Loucy (cell line): ENCODE data around the gene FNDC7.
"Not testable (repeated sequence)": the region's sequence is repeated elsewhere in the genome, so short reads cannot be mapped to it uniquely, and the experiment has no call there.

ENCODE experiments used
- H2AFZ ChIP-seq: fragments of 200-600 bp; sonication (generic); 2 replicates; pipeline ENCODE4 v1.6.0; 2016; ENCODE audit warnings: antibody characterized with exemption, mild to moderate bottlenecking, low read length, moderate library complexity
- H3F3A ChIP-seq: fragments of 200-600 bp; 2 replicates; pipeline ENCODE4 v1.6.0; 2016; ENCODE audit warnings: antibody characterized with exemption, low read depth, mild to moderate bottlenecking
- H3K27me3 ChIP-seq: fragments of 200-600 bp; sonication (generic); 2 replicates; pipeline ENCODE4 v1.6.1; 2014; ENCODE audit warnings: low read length, mild to moderate bottlenecking; ENCODE audit not compliant: insufficient read depth, poor library complexity, severe bottlenecking
- H3K36me3 ChIP-seq: fragments of 200-600 bp; sonication (generic); 2 replicates; pipeline ENCODE4 v1.6.1; 2016; ENCODE audit warnings: low read length; ENCODE audit not compliant: insufficient read depth
- H3K4me1 ChIP-seq: fragments of 200-600 bp; sonication (generic); 2 replicates; pipeline ENCODE4 v1.5.1; 2014; ENCODE audit warnings: low read length, mild to moderate bottlenecking; ENCODE audit not compliant: insufficient read depth, poor library complexity, severe bottlenecking
- H3K4me2 ChIP-seq: fragments of 200-600 bp; sonication (generic); 2 replicates; pipeline ENCODE4 v1.6.0; 2014; ENCODE audit warnings: antibody characterized with exemption, low read length, low read depth, mild to moderate bottlenecking; ENCODE audit not compliant: poor library complexity, severe bottlenecking
- H3K4me3 ChIP-seq: fragments of 200-600 bp; sonication (generic); 2 replicates; pipeline ENCODE4 v1.5.1; 2014; ENCODE audit warnings: low read length, mild to moderate bottlenecking, mixed read lengths; ENCODE audit not compliant: poor library complexity, severe bottlenecking
- H3K79me2 ChIP-seq: fragments of 200-600 bp; sonication (generic); 2 replicates; pipeline ENCODE4 v1.6.1; 2014; ENCODE audit warnings: low read length; ENCODE audit not compliant: insufficient read depth
- H3K9ac ChIP-seq: fragments of 200-600 bp; sonication (generic); 2 replicates; pipeline ENCODE4 v1.6.0; 2014; ENCODE audit warnings: mild to moderate bottlenecking, low read depth, low read length, moderate library complexity; ENCODE audit not compliant: poor library complexity, severe bottlenecking
- H3K9me2 ChIP-seq: fragments of 200-600 bp; sonication (generic); replicated peaks from 2 replicates; pipeline ENCODE4 v1.6.1; 2016; ENCODE audit warnings: low read depth, low read length, mixed read lengths
- H3K9me3 ChIP-seq: fragments of 200-600 bp; sonication (generic); 2 replicates; pipeline ENCODE4 v1.6.1; 2014; ENCODE audit warnings: mild to moderate bottlenecking, antibody characterized with exemption, low read length, low read depth; ENCODE audit not compliant: insufficient read depth
- H4K20me1 ChIP-seq: fragments of 200-600 bp; sonication (generic); 2 replicates; pipeline ENCODE4 v1.6.0; 2014; ENCODE audit warnings: antibody characterized with exemption, low read length, mild to moderate bottlenecking; ENCODE audit not compliant: insufficient read depth, poor library complexity, severe bottlenecking
- CTCF ChIP-seq: fragments of 200-600 bp; sonication (generic); conservative IDR thresholded peaks from 2 replicates; pipeline ENCODE4 v1.5.1; 2014; ENCODE audit warnings: mild to moderate bottlenecking, antibody characterized with exemption, low read length
- EZH2phosphoT487 ChIP-seq: fragments of 200-600 bp; IDR thresholded peaks from 2 replicates; pipeline ENCODE4 v1.6.1; 2018; ENCODE audit warnings: antibody characterized with exemption, mild to moderate bottlenecking, moderate library complexity, borderline replicate concordance

The FNDC7 gene

GRCh38 chr1:108665067-108665466, 47.6 kb upstream of the FNDC7 start:
- Histone ChIP-seq H3K79me2 (peaks cover 26% of the 10 kb centered on the region), H3K9me3 (no peaks in the 10 kb centered on the region)

DNA sequence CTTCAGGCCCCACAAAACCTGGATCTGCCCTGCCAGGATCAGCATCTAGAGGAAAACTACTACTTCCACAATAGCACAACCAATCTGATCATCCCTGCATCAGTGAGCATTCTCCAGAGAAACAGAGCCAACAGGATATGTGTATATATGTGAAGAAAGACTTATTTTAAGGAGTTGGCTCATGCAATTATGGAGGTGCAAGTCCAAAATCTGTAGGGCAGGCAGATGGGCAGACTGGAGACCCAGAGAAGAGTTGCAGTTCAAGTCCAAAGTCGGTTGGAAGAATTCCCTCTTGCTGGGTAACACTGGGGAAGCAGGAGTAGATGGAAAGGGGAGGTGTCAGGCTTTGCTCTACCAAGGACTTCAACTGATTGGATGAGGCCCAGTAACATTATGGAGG, 46.9 kb upstream of the FNDC7 start:
- TF ChIP-seq EZH2phosphoT487 (no peak), CTCF (no peak)
- peaks cover 2% of the 10 kb centered on the region; the same call in 1 of the 2 replicates for H3F3A ChIP-seq
- no peak overlapping the region for H3K4me2 ChIP-seq
- H3K9me2 ChIP-seq: no peaks in the 10 kb centered on the region
- H3K4me1 ChIP-seq: peaks cover 32% of the 10 kb centered on the region
- H3K36me3 ChIP-seq: no peaks in the 10 kb centered on the region
- H3K27me3 ChIP-seq: no peaks in the 10 kb centered on the region
- H3K9ac ChIP-seq: no peak overlapping the region
- H3K79me2 ChIP-seq: peaks cover 21% of the 10 kb centered on the region
- no peak overlapping the region for H3K4me3 ChIP-seq
- no peak overlapping the region for H2AFZ ChIP-seq
- no peaks in the 10 kb centered on the region for H4K20me1 ChIP-seq
- H3K9me3 ChIP-seq: no peaks in the 10 kb centered on the region

More at GRCh38 chr1:108665067-108665466, 47.6 kb upstream of the FNDC7 start:
- Histone ChIP-seq H3K36me3 (no peaks in the 10 kb centered on the region), H2AFZ (no peak overlapping the region), H3F3A (peaks cover 2% of the 10 kb centered on the region; the same call in 1 of the 2 replicates), H3K9me2 (no peaks in the 10 kb centered on the region), H4K20me1 (no peaks in the 10 kb centered on the region), H3K4me3 (no peak overlapping the region), H3K4me1 (peaks cover 28% of the 10 kb centered on the region), H3K9ac (no peak overlapping the region), H3K4me2 (no peak overlapping the region), H3K27me3 (no peaks in the 10 kb centered on the region)
- TF ChIP-seq CTCF: no peak
- no peak for TF ChIP-seq EZH2phosphoT487

DNA sequence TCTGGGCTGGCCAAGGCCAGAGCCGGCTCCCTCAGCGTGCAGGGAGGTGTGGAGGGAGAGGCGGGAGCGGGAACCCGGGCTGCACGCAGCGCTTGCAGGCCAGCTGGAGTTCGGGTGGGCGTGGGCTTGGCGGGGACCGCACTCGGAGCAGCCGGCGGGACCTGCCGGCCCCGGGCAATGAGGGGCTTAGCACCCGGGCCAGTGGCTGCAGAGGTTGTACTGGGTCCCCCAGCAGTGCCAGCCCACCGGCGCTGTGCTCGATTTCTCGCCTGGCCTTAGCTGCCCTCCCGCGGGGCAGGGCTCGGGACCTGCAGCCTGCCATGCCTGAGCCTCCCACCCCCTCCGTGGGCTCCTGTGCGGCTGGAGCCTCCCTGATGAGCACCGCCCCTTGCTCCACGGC, 45.3 kb upstream of the FNDC7 start:
- not testable (repeated sequence) for H2AFZ ChIP-seq, H3K4me2 ChIP-seq, H3K4me3 ChIP-seq

GRCh38 chr1:108668777-108669176, 43.9 kb upstream of the FNDC7 start:
- no peak for TF ChIP-seq CTCF
- TF ChIP-seq EZH2phosphoT487: no peak
- Histone ChIP-seq H3K4me3 (no peak overlapping the region), H3K4me1 (peaks cover 31% of the 10 kb centered on the region), H3K36me3 (no peaks in the 10 kb centered on the region), H3K27me3 (no peaks in the 10 kb centered on the region), H2AFZ (no peak overlapping the region), H3K4me2 (no peak overlapping the region), H4K20me1 (no peaks in the 10 kb centered on the region), H3K79me2 (no peaks in the 10 kb centered on the region), H3K9me2 (no peaks in the 10 kb centered on the region), H3K9ac (no peak overlapping the region), H3K9me3 (peaks cover 3% of the 10 kb centered on the region; the same call in 1 of the 2 replicates), H3F3A (no peaks in the 10 kb centered on the region)

More for the DNA sequence above, 45.3 kb upstream of the FNDC7 start:
- not testable (repeated sequence) for H3K9me3 ChIP-seq, H3K9me2 ChIP-seq, H3K9ac ChIP-seq, H4K20me1 ChIP-seq, H3K36me3 ChIP-seq, H3K27me3 ChIP-seq, H3F3A ChIP-seq
- peaks cover 13% of the 10 kb centered on the region for H3K79me2 ChIP-seq
- peaks cover 40% of the 10 kb centered on the region for H3K4me1 ChIP-seq
